ENCODE measurements around the gene THSD7A.

Gene THSD7A

DNA sequence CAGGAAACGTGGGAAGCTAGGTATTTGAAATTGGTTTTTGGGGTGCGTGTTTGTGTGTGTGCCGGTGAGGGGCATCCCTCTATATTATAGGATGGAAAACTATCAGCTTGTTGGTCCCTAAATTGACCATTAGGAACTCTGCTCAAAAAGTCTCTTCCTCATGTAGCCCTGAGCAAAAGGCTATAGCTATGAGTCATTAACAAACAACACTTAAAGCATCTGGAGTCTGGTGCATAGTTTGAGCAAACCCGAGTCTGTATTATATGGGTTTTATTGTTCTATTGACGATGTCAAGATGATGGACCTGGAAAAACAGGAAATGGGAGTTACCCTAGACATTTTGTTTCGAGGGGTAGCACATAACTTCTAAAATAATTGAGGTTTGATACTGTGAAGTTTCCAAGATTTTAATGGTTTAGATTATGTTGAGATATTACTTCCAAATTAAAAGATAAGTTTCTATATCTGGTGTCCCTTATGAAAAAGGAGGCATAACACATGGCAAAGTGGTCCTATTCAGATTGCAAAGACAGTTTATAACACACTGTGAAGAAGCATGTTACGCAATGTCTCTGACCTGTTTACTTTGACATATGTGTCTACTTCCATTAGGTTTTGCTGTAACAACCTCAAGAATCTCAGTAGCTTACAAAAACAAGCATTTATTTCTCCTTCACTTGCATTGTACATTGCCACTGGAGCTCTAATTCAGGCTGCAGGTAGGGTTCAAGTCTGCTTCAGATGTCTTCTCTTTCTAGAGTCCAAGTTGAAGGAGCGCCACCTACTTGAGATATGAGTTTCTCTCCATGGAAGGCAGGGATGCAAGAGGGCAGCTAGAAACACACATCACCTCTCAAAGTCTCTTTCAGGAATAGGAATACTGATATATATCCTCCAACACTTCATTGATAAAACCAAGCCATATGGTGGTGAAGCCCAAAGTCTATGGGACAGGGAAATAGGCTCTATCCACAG is 500.6 kb downstream of the THSD7A start:
- no peak for DNase-seq (ENCODE audit: low read depth)

GRCh38 chr7:11330717-11331116 is 501.3 kb downstream of the THSD7A start:
- no peak for DNase-seq (ENCODE audit: low read depth)

- no peak for DNase-seq (ENCODE audit: low read depth)
Observed at GRCh38 chr7:11330208-11330607, 501.8 kb downstream of the THSD7A start.

GRCh38 chr7:11329626-11330025 is 502.4 kb downstream of the THSD7A start:
- DNase-seq (ENCODE audit: low read depth) = no peak

DNA sequence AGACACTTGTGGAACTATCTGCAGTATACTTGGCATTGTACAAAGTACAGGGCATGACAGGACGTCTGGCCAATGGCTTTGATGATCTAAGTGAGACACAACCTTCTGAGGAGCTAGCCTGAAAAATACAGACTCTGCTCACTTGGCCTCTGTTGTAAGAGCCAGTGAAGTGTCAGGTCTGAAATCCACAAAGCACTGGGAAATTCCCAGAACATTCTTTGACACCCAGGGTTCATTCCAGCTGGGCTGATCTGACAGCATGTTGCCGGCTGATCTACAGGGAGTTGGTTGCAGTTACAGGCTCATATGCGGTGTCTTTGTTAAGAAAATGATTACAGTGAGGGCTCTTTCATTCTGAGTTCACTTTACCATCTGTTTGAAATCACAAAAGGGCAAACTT is 503.7 kb downstream of the THSD7A start:
- no peak for DNase-seq (ENCODE audit: low read depth)

DNA sequence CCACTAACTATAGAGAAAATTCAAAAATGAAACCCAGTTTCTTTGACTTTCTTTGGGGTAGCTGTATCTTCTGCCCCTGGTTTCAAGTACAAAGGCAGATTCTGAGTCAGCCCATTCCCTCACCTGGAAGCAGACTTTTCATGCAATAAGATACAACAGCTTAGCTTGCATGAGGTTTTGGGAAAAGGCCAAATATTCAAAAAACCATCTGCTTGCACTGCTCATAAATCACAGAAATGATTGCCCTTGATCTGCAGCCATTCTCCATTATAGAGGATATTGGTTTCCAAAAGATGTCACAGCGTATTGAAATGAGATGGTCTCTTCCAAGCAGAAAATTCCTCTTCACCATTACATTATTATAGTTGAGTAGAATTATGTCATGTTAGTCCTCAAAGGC is 504.4 kb downstream of the THSD7A start:
- no peak for DNase-seq (ENCODE audit: low read depth)
